ENCODE results near the gene PPARG.
"Not testable (repeated sequence)": the region's sequence is repeated elsewhere in the genome, so short reads cannot be mapped to it uniquely, and the experiment has no call there.

The PPARG gene

DNA sequence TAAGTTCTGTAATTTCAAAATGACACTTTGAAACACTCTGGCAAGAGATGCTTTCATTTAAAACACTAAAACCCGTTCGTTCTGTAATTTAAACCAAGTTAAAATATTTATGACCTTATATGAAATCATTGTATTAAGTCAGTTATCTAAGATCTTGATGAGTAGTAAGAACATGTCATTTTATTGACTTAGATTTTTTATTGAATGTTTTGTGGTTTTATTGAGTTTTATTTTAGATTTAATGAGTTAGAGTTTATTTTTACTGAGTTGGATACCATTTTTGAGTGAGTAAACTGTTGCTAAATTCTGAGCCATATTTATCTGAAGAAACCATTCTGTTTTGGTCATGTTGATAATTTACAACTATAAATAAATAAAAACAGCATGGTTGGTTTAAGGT is 94.3 kb downstream of the PPARG start:
- no peak for DNase-seq

DNA sequence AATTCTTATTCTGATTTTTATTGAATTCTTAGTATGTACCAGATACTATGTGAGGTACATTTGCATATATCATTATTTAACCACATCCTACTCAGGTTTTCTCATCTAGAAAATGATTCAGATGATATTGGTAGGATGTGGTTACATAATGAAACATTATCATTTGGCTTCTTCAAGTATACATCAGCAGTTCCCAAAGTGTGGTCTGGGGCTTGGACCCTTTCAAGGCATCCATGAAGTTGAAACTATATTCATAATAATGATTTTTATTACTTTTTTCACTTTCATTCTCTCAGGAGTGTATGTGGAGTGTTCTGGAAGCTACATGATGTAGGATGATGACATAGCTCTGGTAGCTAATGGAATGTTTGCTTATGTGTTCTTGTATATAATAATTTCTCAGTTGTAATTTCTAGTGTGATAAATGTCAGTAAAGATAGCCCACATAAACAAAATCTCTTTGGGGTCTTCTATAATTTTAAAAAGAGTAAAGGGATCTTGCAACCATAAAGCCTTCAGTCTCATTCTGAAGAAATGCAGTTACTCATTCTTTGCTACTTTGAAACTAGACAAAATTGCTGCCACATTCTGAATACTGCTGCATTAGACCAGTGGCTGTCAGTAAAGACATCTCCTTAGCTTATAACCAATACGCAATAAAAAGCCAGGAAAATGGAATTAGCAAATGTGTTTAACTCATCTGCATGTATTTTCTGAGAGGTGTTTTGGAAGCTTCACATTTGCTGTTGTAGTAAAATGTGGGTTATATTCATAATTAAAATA is 95.8 kb downstream of the PPARG start:
- no peak for DNase-seq

DNA sequence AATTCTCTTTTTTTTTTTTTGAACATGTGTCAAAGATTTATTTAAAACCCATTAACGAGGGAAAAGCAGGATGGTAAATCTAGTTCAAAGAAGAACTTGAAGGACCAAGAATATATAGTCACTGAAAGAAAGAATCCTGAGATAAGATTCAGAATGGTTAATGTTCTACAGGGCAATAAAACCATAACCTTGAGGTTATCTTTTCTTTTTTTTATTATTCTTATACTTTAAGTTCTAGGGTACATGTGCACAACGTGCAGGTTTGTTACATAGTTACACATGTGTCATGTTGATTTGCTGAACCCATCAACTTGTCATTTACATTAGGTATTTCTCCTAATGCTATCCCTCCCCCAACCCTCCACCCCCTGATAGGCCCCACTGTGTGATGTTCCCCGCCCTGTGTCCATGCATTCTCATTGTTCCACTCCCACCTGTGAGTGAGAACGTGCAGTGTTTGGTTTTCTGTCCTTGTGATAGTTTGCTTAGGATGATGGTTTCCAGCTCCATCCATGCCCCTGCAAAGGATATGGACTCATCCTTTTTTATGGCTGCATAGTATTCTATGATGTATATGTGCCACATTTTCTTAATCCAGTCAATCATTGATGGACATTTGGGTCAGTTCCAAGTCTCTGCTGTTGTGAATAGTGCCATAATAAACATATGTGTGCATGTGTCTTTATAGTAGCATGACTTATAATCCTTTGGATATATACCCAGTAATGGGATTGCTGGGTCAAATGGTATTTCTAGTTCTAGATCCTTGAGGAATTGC is 97.8 kb downstream of the PPARG start:
- DNase-seq: not testable (repeated sequence)

DNA sequence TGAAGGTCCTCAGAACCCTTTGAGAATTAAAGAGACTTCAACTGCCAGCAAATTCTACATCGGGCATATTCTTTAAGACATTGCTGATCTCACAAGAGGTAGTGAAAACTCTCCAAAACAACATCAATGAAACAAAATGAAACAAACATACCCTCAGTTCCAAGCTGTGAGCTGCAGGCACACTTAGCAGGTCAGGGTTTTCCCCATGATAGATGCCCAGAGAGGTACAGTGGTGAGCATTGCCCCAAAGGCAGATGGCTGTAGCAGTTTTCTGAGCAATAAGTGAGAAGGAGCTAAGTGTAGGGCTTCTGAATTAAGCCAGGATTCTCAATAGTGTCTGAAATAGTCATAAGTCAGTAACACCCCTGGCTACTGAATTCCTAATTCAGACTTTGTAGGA is 99.3 kb downstream of the PPARG start:
- DNase-seq: no peak

DNA sequence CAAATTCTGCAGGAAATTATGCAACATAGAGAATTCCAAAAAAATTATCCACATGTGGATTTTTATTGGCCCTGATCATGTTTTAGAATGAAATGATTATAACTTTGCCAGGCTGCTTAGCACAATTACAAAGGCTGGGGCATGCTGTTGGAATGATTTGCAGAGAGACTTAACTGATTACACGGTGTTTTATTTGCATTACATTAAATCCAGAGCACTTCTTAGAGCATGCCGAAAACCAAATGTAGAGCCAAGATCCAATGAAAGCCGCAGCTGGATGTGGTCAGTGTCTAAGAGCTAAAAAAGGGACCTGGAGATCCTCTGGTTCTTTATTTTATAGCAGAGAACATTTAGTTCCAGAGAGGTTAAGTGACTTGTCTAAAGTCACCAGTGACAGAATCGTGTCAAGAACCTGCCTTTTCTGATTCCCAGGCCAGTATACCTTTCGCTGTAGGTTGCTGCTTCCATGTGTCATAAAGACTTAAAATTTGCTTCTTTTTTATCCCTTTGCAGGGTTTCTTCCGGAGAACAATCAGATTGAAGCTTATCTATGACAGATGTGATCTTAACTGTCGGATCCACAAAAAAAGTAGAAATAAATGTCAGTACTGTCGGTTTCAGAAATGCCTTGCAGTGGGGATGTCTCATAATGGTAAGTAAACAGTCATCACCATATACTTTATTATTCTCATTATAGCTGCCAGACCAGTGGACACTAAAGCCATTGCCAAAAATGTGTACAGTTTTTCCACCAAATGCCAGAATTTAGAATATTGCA is 103.4 kb downstream of the PPARG start:
- DNase-seq: no peak

DNA sequence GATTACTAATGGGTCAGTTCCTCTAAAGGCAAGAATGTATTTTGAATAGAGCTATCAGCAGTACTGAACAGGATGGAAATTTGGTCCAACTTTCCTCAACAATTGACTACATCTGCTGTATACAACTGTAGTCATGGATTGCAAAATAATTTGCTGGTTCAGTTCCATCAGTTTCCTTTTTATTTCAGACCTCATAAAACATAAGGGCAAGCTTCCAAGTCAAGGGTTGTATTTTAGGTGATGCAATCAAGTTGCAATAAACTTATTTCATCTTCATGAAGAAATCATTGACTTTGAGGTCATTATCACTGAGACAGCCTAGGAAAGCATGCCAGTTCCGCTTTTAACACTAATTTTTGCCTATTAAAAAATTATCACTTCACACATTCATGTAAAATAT is 105.0 kb downstream of the PPARG start:
- no peak for DNase-seq

DNA sequence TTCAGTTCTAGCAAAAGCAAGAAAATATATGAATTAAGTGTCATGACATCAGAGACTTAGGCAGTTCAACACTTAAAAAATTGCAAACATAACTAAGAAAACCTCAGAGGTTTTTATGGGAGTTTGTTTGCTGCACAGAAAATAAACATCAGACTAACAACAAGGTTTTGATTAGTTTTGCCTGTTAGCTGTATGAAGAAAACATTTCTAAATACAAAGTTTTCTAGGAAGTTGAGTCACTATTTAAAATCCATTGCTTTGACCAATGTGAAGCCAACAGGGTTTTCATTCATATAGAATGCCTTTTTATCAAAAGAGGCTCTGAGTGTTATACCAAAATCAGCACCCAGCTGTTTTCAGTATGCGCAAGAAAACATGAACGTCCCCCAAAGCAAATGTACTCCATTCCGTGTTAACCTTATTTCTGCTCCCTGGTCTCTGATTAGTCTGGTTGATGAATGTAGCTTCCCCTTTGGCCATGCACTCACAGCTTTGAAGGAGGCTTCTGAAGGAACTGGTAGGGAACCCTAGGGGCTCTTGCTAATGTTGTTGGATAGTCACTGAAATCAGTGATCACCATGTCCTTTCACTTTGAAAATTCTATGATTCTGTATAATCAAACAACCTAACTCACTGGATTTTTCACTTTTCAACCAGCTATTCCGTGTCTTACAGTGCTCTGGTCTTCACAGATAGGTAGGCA is 105.8 kb downstream of the PPARG start:
- DNase-seq: no peak

DNA sequence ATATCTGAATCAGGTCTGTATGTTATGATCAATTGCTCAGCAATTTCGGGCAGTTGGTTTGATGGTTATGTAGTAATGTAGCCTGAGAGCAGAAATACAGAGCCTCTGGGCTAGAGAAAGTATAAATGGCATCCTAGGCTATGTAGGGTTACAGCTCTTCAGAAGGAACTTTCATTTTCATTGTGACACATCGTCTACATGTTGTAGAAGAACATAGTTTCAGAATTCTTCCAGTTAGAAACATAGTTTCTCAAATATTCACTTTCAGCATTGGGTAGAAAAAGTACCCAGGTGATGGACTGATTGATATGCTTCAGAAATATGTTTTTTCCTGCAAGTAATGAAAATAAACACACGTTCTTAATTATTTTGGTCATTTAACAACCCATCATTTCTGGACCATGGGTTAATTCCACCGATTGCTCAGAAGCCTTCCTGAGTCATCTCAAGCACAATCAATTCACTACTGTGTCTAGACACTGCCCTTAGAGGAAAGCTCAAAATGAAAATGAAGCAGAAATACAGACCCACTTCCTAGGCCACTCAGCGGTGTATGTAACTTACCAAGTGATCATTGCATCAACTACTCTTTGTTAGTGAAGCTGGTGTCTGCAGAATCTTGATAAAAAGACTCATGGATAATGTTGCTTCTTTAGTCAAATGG is 106.6 kb downstream of the PPARG start:
- no peak for DNase-seq

DNA sequence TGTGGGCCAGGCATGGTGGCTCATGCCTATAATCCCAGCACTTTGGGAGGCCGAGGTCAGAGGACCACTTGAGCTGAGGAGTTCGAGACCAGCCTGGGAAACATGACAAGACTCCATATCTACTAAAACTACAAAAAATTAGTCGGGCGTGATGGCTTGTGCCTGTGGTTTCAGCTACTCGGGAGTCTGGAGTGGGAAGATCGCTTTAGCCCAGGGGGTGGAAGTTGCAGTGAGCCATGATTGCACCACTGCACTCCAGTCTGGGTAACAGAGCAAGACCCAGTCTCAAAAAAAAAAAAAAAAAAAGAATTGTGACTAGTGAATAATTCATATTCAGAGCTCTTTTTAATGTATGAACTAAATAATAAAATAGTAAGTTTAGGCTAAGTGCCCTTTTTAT is 107.6 kb downstream of the PPARG start:
- no peak for DNase-seq

DNA sequence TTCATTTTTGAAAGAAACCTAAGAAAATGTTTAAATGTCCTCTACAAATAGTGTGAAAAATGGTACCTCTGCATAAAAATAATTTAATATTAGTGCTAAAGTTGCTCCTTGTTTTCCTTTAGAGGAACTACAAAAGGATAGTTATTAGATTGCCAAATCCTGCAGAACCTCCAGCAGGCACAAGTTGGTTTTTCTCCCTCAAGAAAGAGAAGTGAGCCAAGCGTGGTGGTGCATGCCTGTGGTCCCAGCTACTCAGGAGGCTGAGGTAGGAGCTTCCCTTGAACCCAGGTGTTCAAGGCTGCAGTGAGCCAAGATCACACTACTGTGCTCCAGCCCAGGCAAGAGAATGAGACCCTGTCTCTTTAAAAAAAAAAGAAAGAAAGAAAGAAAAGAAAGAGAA is 110.4 kb downstream of the PPARG start:
- no peak for DNase-seq

DNA sequence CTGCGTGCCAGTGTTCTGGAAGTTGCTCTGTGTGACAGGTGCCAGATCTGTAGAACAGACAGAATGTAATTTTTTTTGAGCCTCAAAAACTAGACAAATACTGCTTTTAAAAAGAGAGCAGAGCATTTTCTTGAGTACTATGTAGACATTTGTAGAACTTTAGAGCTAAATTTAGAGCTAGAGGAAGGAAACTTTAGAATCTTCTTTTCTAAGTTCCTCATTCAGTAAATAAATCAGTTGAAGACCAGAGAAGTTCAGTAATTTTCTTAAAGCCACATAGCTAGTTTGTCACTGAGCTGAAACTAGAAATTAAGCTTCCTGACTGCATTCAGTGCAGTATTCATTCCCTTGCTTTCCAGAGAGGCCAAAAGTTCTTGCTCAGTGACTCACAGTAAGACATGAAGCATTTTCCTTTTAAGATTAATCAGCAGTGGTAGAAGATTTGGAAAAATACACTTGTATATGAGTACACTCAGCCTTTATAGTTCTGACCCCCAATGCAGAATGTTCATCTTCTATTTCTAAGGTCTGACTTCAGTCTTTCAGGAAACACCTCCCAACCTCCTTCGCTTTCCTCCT is 111.8 kb downstream of the PPARG start:
- no peak for DNase-seq

DNA sequence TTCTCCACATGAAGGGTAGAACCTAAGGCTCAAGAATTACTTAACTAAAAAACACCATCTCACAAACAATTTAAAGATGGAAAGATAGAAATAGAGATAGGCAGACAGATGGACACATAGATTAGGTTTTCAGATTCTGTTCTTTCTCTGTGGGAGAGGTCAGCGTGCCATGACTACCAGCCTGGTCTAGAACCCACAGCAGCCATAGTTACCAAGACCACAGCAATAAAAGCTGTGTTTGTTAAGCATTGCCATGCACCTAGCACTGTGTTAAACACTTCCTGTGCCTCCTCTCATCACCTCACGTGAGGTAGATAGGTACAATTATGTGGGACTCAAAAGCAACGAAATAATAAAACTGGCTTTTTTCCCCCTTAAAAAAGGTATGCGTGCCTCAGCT is 112.3 kb downstream of the PPARG start:
- DNase-seq: no peak

DNA sequence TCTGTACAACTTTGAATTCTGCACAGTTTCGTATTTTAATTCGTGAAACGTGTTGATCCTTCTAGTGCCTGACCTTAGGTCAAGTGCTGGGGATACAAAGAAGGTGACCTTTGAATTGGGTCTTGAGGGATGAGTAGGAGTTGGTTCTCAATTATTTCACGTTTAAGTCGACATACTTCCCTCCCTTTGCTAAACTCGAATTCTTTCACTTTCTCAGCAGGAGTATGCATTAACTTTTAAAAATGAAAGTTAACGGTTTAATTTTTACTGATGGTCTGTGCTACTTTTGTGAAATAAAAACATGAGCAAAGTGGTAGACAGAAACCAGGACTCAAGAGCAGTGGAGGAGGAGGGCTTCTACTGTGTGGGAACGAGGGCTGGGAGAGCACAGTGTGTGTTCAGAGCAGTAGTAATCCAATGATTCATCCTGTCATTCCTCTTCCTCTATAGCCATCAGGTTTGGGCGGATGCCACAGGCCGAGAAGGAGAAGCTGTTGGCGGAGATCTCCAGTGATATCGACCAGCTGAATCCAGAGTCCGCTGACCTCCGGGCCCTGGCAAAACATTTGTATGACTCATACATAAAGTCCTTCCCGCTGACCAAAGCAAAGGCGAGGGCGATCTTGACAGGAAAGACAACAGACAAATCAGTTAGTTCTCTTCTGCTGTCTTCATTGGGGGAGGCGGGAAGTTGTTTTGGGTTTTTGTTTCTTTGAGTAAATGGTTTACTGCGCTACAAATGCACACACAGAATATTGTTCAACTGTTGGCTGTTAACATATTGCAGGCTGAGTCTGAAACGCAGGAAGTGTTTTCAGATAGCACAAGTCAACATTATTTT is 116.8 kb downstream of the PPARG start:
- no peak for DNase-seq

DNA sequence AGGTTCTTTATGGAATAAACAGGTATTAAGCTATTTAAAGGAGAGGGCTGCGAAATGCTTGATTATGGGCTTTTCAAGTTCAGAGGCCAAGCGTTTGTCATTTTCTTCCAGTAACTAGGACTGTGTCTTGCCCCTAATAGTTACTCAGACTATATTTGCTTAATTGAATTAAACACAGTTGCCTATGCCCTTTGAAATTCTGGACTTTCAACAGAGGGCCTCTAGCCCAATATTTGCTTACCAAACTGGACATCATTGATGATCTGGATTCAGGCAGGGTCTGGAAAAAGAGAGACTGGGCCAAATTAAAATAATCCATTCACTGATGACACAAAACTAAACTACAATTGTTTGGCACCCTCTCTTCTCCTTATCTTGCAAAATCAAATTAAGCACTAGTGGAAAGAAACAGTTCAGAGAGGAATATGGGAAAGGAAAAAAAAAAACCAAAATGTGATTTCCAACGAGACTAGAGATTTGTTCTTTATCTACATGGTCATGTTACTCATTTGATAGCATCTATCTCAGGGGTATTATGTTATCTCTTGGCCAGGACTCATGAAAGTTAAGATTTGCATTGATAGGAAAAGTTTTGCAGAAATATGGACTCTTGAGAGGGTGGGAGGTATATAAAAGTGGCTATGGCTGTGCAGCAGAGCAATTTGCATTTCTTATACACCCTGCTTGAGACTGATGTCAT is 120.3 kb downstream of the PPARG start:
- no peak for DNase-seq

DNA sequence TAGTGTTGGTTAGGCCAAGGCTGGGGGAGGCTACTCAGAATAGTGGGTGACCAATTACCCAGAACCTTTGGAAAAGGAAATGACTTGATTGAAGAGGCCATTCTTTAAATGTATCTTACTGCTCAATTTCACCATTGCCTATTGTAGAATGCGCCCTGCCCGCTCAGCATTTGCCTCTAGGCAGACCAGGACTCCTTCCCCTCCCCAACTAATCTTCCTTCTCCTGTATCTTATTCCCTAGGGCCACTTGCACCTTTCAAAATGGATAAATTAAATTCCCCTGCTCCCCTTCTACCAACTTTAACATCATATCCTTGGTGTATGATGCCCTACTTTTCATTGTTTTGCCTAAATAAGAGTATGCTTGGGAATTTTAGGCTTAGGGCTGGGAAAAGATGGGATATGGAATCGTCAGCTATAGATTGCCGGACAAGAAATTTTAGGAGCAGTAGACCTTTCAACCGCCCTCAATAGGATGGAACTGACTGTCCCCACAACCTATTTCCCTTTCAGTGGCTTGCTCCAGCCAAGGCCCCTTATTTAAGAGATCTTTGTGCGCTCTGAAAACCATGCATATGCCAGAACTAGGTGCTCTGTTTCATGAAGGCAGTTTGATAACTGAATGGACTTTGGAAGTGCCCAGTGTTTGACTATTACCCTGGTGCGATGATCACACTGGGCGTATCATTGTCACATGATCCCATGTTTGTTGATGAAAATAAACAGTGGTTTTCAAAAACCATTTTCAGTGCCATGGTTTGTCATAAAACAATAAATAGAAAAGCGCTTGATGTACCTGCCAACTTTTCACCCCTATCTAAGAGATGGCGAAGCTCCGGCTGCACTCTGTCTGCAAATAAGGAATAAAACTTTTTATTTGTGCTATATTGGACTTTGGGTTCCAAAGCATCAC is 121.1 kb downstream of the PPARG start:
- DNase-seq: no peak

DNA sequence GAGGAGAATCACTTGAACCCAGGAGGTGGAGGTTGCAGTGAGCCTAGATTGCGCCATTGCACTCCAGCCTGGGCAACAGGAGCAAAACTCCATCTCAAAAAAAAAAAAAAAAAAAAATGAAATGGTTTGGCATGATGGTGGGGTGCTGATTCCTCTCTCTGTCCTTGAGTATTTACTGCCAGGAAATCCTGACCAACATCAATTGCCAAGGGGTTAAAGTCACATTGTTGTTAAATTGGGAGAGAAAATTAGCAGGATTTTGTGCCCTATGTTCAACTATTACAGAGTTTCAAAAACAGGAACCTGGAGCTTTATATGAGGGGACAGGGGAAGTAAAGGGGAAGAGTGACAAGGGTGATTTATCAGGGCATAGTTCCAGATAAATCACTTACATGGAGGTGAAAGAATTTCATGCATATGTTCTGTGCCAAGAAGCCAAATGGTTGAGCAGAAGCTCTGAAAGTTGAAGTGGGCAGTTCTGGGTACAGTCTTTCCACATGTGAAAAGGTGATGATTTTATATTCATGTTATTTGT is 124.9 kb downstream of the PPARG start:
- no peak for DNase-seq

DNA sequence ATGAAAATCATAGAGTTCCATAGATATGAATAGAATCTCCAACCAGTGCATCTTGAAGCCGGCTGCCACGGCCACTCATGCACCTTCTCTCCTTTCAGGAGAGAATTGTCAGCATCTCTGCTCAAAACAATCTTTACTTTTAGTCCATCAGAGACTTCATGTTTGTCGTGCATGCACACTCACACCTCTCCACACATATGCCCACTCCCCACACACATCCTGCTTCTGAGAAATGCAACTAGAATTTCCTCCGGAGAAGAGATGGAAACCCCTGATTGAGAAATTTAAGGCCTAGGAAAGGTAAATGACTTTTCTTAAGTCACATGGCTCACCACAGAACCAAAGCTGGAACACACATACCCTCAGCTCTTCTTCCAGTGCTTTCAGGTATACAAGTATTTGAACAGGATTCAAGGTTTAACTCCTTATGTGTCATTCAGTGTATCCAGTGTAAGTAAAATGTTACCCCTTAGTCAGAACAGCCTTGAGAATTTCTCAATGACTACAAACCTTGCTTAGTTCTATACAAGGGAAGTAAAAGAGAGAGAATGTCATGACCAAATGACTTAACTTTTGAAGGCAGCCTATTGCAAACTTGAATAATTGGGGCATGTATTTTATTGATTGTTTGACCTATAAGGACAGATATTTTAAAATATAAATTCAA is 126.3 kb downstream of the PPARG start:
- DNase-seq: no peak

DNA sequence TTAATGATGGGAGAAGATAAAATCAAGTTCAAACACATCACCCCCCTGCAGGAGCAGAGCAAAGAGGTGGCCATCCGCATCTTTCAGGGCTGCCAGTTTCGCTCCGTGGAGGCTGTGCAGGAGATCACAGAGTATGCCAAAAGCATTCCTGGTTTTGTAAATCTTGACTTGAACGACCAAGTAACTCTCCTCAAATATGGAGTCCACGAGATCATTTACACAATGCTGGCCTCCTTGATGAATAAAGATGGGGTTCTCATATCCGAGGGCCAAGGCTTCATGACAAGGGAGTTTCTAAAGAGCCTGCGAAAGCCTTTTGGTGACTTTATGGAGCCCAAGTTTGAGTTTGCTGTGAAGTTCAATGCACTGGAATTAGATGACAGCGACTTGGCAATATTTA is 127.9 kb downstream of the PPARG start:
- DNase-seq: no peak

DNA sequence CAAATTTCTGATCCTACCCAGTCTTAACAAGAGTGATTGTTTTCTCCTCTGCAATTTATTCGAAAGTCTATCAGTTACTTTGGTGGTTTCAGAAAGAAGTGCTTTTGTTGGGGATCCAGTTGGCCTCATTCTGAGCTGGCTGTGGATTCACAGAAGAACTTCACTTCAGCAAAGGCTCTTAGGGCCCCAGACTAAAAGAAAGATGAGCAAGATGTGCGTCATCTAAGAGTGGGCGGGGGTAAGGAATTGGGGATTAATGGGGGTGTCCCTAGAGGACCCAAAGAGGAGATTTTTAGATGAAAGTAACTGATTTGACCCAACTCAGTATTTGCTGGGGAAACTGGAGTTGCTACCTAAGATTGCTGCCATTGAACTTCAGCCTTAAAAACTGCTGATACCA is 131.5 kb downstream of the PPARG start:
- no peak for DNase-seq
